Measurements from ENCODE around the gene PELO. TPM values are rescaled to one million over a fixed set of nuclear protein-coding genes. Genes with fewer than 3 reads are reported as not detected.

PELO gene
- polyA plus RNA-seq, 1 donor: 14.1 TPM

- no peaks in the 10 kb centered on the region for H3K36me3 ChIP-seq (ENCODE audit: control insufficient read depth, insufficient read depth, low read length)
- 100% methylated on average over 2 of the region's 6 CpGs for WGBS (ENCODE audit: insufficient coverage, low lambda C conversion rate)
- no peak for DNase-seq
- H3K27me3 ChIP-seq (ENCODE audit: control insufficient read depth, insufficient read depth, low read length): no peaks in the 10 kb centered on the region
- no peaks in the 10 kb centered on the region for H3K9me3 ChIP-seq (ENCODE audit: control insufficient read depth, low read depth, low read length)
- peaks cover 5% of the 10 kb centered on the region for H3K4me1 ChIP-seq (ENCODE audit: control insufficient read depth, insufficient read depth, low read length)
- H3K27ac ChIP-seq (ENCODE audit: low read length): no peak overlapping the region
- H3K4me3 ChIP-seq (ENCODE audit: low read length): no peak overlapping the region
These were observed 3.0 kb upstream of the PELO start for GRCh38 chr5:52784737-52785136.

GRCh38 chr5:52786391-52786790 is 1.3 kb upstream of the PELO start:
- no peak overlapping the region for H3K4me3 ChIP-seq (ENCODE audit: low read length)
- 100% methylated on average over 1 of the region's 4 CpGs for WGBS (ENCODE audit: insufficient coverage, low lambda C conversion rate)
- peak in 1 of 2 donors; percentile 43 for DNase-seq
- peaks cover 5% of the 10 kb centered on the region for H3K4me1 ChIP-seq (ENCODE audit: control insufficient read depth, insufficient read depth, low read length)
- H3K36me3 ChIP-seq (ENCODE audit: control insufficient read depth, insufficient read depth, low read length): no peaks in the 10 kb centered on the region
- H3K27me3 ChIP-seq (ENCODE audit: control insufficient read depth, insufficient read depth, low read length): no peaks in the 10 kb centered on the region
- H3K27ac ChIP-seq (ENCODE audit: low read length): peak overlapping the region; percentile 79
- H3K9me3 ChIP-seq (ENCODE audit: control insufficient read depth, low read depth, low read length): no peaks in the 10 kb centered on the region

GRCh38 chr5:52786949-52787599 is 642 bp upstream of the PELO start:
- Histone ChIP-seq H3K4me3 (ENCODE audit: low read length) (peak overlapping the region; percentile 63), H3K27me3 (ENCODE audit: control insufficient read depth, insufficient read depth, low read length) (no peaks in the 10 kb centered on the region), H3K9me3 (ENCODE audit: control insufficient read depth, low read depth, low read length) (no peaks in the 10 kb centered on the region), H3K27ac (ENCODE audit: low read length) (peak overlapping the region; percentile 79), H3K4me1 (ENCODE audit: control insufficient read depth, insufficient read depth, low read length) (peaks cover 5% of the 10 kb centered on the region), H3K36me3 (ENCODE audit: control insufficient read depth, insufficient read depth, low read length) (no peaks in the 10 kb centered on the region)
- WGBS (ENCODE audit: insufficient coverage, low lambda C conversion rate): 0% methylated on average over 4 of the region's 11 CpGs
- peak; percentile 38 to 72 for DNase-seq

- no peaks in the 10 kb centered on the region for H3K9me3 ChIP-seq (ENCODE audit: control insufficient read depth, low read depth, low read length)
- WGBS (ENCODE audit: insufficient coverage, low lambda C conversion rate): no CpG with 5 or more reads among the region's 7 CpGs
- H3K27ac ChIP-seq (ENCODE audit: low read length): peak overlapping the region; percentile 79
- no peaks in the 10 kb centered on the region for H3K36me3 ChIP-seq (ENCODE audit: control insufficient read depth, insufficient read depth, low read length)
- peak overlapping the region; percentile 63 for H3K4me3 ChIP-seq (ENCODE audit: low read length)
- H3K4me1 ChIP-seq (ENCODE audit: control insufficient read depth, insufficient read depth, low read length): peaks cover 5% of the 10 kb centered on the region
- no peaks in the 10 kb centered on the region for H3K27me3 ChIP-seq (ENCODE audit: control insufficient read depth, insufficient read depth, low read length)
- DNase-seq: no peak
These were observed 747 bp downstream of the PELO start for GRCh38 chr5:52788505-52788821.

- peak in 1 of 2 donors; percentile 64 for DNase-seq
- Histone ChIP-seq H3K9me3 (ENCODE audit: control insufficient read depth, low read depth, low read length) (no peaks in the 10 kb centered on the region), H3K4me3 (ENCODE audit: low read length) (peak overlapping the region; percentile 63), H3K36me3 (ENCODE audit: control insufficient read depth, insufficient read depth, low read length) (no peaks in the 10 kb centered on the region), H3K27ac (ENCODE audit: low read length) (no peak overlapping the region), H3K27me3 (ENCODE audit: control insufficient read depth, insufficient read depth, low read length) (no peaks in the 10 kb centered on the region), H3K4me1 (ENCODE audit: control insufficient read depth, insufficient read depth, low read length) (peaks cover 5% of the 10 kb centered on the region)
- 0% methylated on average over 1 of the region's 1 CpG for WGBS (ENCODE audit: insufficient coverage, low lambda C conversion rate)
These were observed 1.7 kb downstream of the PELO start for GRCh38 chr5:52789378-52789777.

- peak overlapping the region; percentile 63 for H3K4me3 ChIP-seq (ENCODE audit: low read length)
- peaks cover 5% of the 10 kb centered on the region for H3K4me1 ChIP-seq (ENCODE audit: control insufficient read depth, insufficient read depth, low read length)
- DNase-seq: no peak
- no peaks in the 10 kb centered on the region for H3K27me3 ChIP-seq (ENCODE audit: control insufficient read depth, insufficient read depth, low read length)
- no peaks in the 10 kb centered on the region for H3K36me3 ChIP-seq (ENCODE audit: control insufficient read depth, insufficient read depth, low read length)
- 76% methylated on average over 2 of the region's 2 CpGs for WGBS (ENCODE audit: insufficient coverage, low lambda C conversion rate)
- H3K27ac ChIP-seq (ENCODE audit: low read length): no peak overlapping the region
- H3K9me3 ChIP-seq (ENCODE audit: control insufficient read depth, low read depth, low read length): no peaks in the 10 kb centered on the region
These were observed 2.1 kb downstream of the PELO start for GRCh38 chr5:52789851-52790250.

- no CpG with 5 or more reads among the region's 1 CpG for WGBS (ENCODE audit: insufficient coverage, low lambda C conversion rate)
- H3K9me3 ChIP-seq (ENCODE audit: control insufficient read depth, low read depth, low read length): no peaks in the 10 kb centered on the region
- H3K27ac ChIP-seq (ENCODE audit: low read length): no peak overlapping the region
- H3K4me1 ChIP-seq (ENCODE audit: control insufficient read depth, insufficient read depth, low read length): peaks cover 4% of the 10 kb centered on the region
- no peak for DNase-seq
- H3K27me3 ChIP-seq (ENCODE audit: control insufficient read depth, insufficient read depth, low read length): no peaks in the 10 kb centered on the region
- H3K36me3 ChIP-seq (ENCODE audit: control insufficient read depth, insufficient read depth, low read length): no peaks in the 10 kb centered on the region
- no peak overlapping the region for H3K4me3 ChIP-seq (ENCODE audit: low read length)
These were observed 3.6 kb downstream of the PELO start for GRCh38 chr5:52791366-52791765.

- peak in 1 of 2 donors; percentile 31 for DNase-seq
- Histone ChIP-seq H3K4me3 (ENCODE audit: low read length) (no peak overlapping the region), H3K9me3 (ENCODE audit: control insufficient read depth, low read depth, low read length) (no peaks in the 10 kb centered on the region), H3K36me3 (ENCODE audit: control insufficient read depth, insufficient read depth, low read length) (no peaks in the 10 kb centered on the region), H3K4me1 (ENCODE audit: control insufficient read depth, insufficient read depth, low read length) (no peaks in the 10 kb centered on the region), H3K27me3 (ENCODE audit: control insufficient read depth, insufficient read depth, low read length) (no peaks in the 10 kb centered on the region), H3K27ac (ENCODE audit: low read length) (no peak overlapping the region)
- no CpG with 5 or more reads among the region's 1 CpG for WGBS (ENCODE audit: insufficient coverage, low lambda C conversion rate)
These were observed 6.8 kb downstream of the PELO start for GRCh38 chr5:52794519-52794918.

GRCh38 chr5:52796031-52796430 is 8.3 kb downstream of the PELO start:
- no peaks in the 10 kb centered on the region for H3K4me1 ChIP-seq (ENCODE audit: control insufficient read depth, insufficient read depth, low read length)
- no peak overlapping the region for H3K4me3 ChIP-seq (ENCODE audit: low read length)
- no peaks in the 10 kb centered on the region for H3K9me3 ChIP-seq (ENCODE audit: control insufficient read depth, low read depth, low read length)
- DNase-seq: no peak
- no peaks in the 10 kb centered on the region for H3K27me3 ChIP-seq (ENCODE audit: control insufficient read depth, insufficient read depth, low read length)
- no peaks in the 10 kb centered on the region for H3K36me3 ChIP-seq (ENCODE audit: control insufficient read depth, insufficient read depth, low read length)
- no peak overlapping the region for H3K27ac ChIP-seq (ENCODE audit: low read length)

GRCh38 chr5:52796516-52797103 is 8.9 kb downstream of the PELO start:
- peaks cover 3% of the 10 kb centered on the region for H3K36me3 ChIP-seq (ENCODE audit: control insufficient read depth, insufficient read depth, low read length)
- no peak overlapping the region for H3K4me3 ChIP-seq (ENCODE audit: low read length)
- H3K27me3 ChIP-seq (ENCODE audit: control insufficient read depth, insufficient read depth, low read length): no peaks in the 10 kb centered on the region
- H3K9me3 ChIP-seq (ENCODE audit: control insufficient read depth, low read depth, low read length): no peaks in the 10 kb centered on the region
- H3K4me1 ChIP-seq (ENCODE audit: control insufficient read depth, insufficient read depth, low read length): peaks cover 5% of the 10 kb centered on the region
- H3K27ac ChIP-seq (ENCODE audit: low read length): no peak overlapping the region
- DNase-seq: no peak
- 41% methylated on average over 2 of the region's 2 CpGs for WGBS (ENCODE audit: insufficient coverage, low lambda C conversion rate)

GRCh38 chr5:52798938-52799337 is 11.2 kb downstream of the PELO start:
- Histone ChIP-seq H3K27me3 (ENCODE audit: control insufficient read depth, insufficient read depth, low read length) (no peaks in the 10 kb centered on the region), H3K36me3 (ENCODE audit: control insufficient read depth, insufficient read depth, low read length) (peaks cover 7% of the 10 kb centered on the region), H3K4me3 (ENCODE audit: low read length) (peak overlapping the region; percentile 71), H3K27ac (ENCODE audit: low read length) (peak overlapping the region; percentile 87), H3K9me3 (ENCODE audit: control insufficient read depth, low read depth, low read length) (no peaks in the 10 kb centered on the region), H3K4me1 (ENCODE audit: control insufficient read depth, insufficient read depth, low read length) (peaks cover 12% of the 10 kb centered on the region)
- no peak for DNase-seq
- WGBS (ENCODE audit: insufficient coverage, low lambda C conversion rate): no CpG with 5 or more reads among the region's 3 CpGs
